Measurements from ENCODE around the gene MUC6.

MUC6 gene

GRCh38 chr11:1040428-1041148 lies 4.1 kb upstream of the MUC6 start:
- TF ChIP-seq CSDC2 (CRISPR knock-in tag; IDR thresholded peaks at IDR 0.05), result no peak
- TF ChIP-seq ZC3H10 (CRISPR knock-in tag; IDR thresholded peaks at IDR 0.05), result no peak
- TF ChIP-seq OSR1 (CRISPR knock-in tag; IDR thresholded peaks at IDR 0.05), result no peak
- no peak for TF ChIP-seq ZNF70 (CRISPR knock-in tag; IDR thresholded peaks at IDR 0.05)
- TF ChIP-seq SNAI2 (CRISPR knock-in tag; IDR thresholded peaks at IDR 0.05), result no peak
- no peak for TF ChIP-seq POU6F1 (CRISPR knock-in tag; IDR thresholded peaks at IDR 0.05; ENCODE audit: borderline replicate concordance, low read depth)
- TF ChIP-seq BACH2 (CRISPR knock-in tag; IDR thresholded peaks at IDR 0.05; ENCODE audit: borderline replicate concordance), result no peak
- TF ChIP-seq ZNF8 (CRISPR knock-in tag; IDR thresholded peaks at IDR 0.05), result no peak
- TF ChIP-seq CSRNP3 (CRISPR knock-in tag; IDR thresholded peaks at IDR 0.05), result no peak
- no peak for TF ChIP-seq GLIS3 (CRISPR knock-in tag; IDR thresholded peaks at IDR 0.05)
- TF ChIP-seq RARB (CRISPR knock-in tag; IDR thresholded peaks at IDR 0.05), result no peak
- no peak for TF ChIP-seq PPARA (CRISPR knock-in tag; IDR thresholded peaks at IDR 0.05; ENCODE audit: borderline replicate concordance)
- TF ChIP-seq CREB5 (CRISPR knock-in tag; IDR thresholded peaks at IDR 0.05; ENCODE audit: low read depth), result no peak
- TF ChIP-seq ZFP3 (CRISPR knock-in tag; IDR thresholded peaks at IDR 0.05), result no peak
- no peak for TF ChIP-seq ISL1 (CRISPR knock-in tag; IDR thresholded peaks at IDR 0.05)
- no peak for TF ChIP-seq TOX (CRISPR knock-in tag; IDR thresholded peaks at IDR 0.05; ENCODE audit: borderline replicate concordance)
- no peak for ATAC-seq

GRCh38 chr11:1039481-1040427 lies 3.2 kb upstream of the MUC6 start:
- TF ChIP-seq OSR1 (CRISPR knock-in tag; IDR thresholded peaks at IDR 0.05), result no peak
- no peak for TF ChIP-seq GLIS3 (CRISPR knock-in tag; IDR thresholded peaks at IDR 0.05)
- TF ChIP-seq ZFP30 (CRISPR knock-in tag; IDR thresholded peaks at IDR 0.05), result no peak
- TF ChIP-seq ESRRG (CRISPR knock-in tag; IDR thresholded peaks at IDR 0.05), result no peak
- no peak for TF ChIP-seq CSRNP3 (CRISPR knock-in tag; IDR thresholded peaks at IDR 0.05)
- TF ChIP-seq POU6F1 (CRISPR knock-in tag; IDR thresholded peaks at IDR 0.05; ENCODE audit: borderline replicate concordance, low read depth), result no peak
- TF ChIP-seq SNAI2 (CRISPR knock-in tag; IDR thresholded peaks at IDR 0.05), result no peak
- no peak for TF ChIP-seq CSDC2 (CRISPR knock-in tag; IDR thresholded peaks at IDR 0.05)
- no peak for ATAC-seq

GRCh38 chr11:1038921-1039320 lies 2.4 kb upstream of the MUC6 start:
- no peak for ATAC-seq
- no peak for TF ChIP-seq ESRRG (CRISPR knock-in tag; IDR thresholded peaks at IDR 0.05)

- ATAC-seq, result no peak
- no peak for TF ChIP-seq CSDC2 (CRISPR knock-in tag; IDR thresholded peaks at IDR 0.05)
- TF ChIP-seq TSHZ2 (CRISPR knock-in tag; IDR thresholded peaks at IDR 0.05), result no peak
- no peak for TF ChIP-seq BACH2 (CRISPR knock-in tag; IDR thresholded peaks at IDR 0.05; ENCODE audit: borderline replicate concordance)
- no peak for TF ChIP-seq PATZ1 (CRISPR knock-in tag; IDR thresholded peaks at IDR 0.05; ENCODE audit: borderline replicate concordance)
- TF ChIP-seq ZNF8 (CRISPR knock-in tag; IDR thresholded peaks at IDR 0.05), result no peak
- TF ChIP-seq ZC3H10 (CRISPR knock-in tag; IDR thresholded peaks at IDR 0.05), result no peak
- no peak for TF ChIP-seq ZFP30 (CRISPR knock-in tag; IDR thresholded peaks at IDR 0.05)
- no peak for TF ChIP-seq ZNF70 (CRISPR knock-in tag; IDR thresholded peaks at IDR 0.05)
- no peak for TF ChIP-seq ZFP3 (CRISPR knock-in tag; IDR thresholded peaks at IDR 0.05)
These were observed 1.8 kb upstream of the MUC6 start for GRCh38 chr11:1038361-1038760.

Data from SK-N-SH treated with all-trans-retinoic acid at 6 μM for 48 hours (cell line).